B cell (primary cell): ENCODE measurements around the gene FAM177A1. TPM values are rescaled to one million over a fixed set of nuclear protein-coding genes. Genes with fewer than 3 reads are reported as not detected.

Source experiments
- ATAC-seq: fragments of 200-7000 bp; cut with Tn5 transposase; one replicate; pipeline ENCODE4 v1.10.0; 2021; ENCODE audit warnings: low read depth, mild to moderate bottlenecking, moderate number of reproducible peaks, moderate library complexity
- CTCF ChIA-PET: fragments of 350-600 bp; sonication (Branson Sonifier 250); formaldehyde crosslinking; loops from one replicate; lab custom pipeline; 2021; ENCODE audit warnings: antibody characterized with exemption, inconsistent platforms; lab: Charles Lee
- POLR2A ChIA-PET: fragments of 350-600 bp; sonication (Branson Sonifier 250); formaldehyde crosslinking; loops from one replicate; lab custom pipeline; 2021; ENCODE audit warnings: antibody characterized with exemption; lab: Charles Lee
- DNase-seq: peaks from one replicate; pipeline ENCODE4 v3.0.0; 2013
- H2AFZ ChIP-seq: 2 replicates; pipeline ENCODE4 v1.6.1; 2012; ENCODE audit warnings: mild to moderate bottlenecking, low read depth, low read length; ENCODE audit not compliant: insufficient read depth, poor library complexity, severe bottlenecking
- H3K27ac ChIP-seq, 2 donors: 1 replicate in 1 of 2; 2 replicates in 1 of 2; pipeline ENCODE4 v1.5.1; 2012 to 2013; ENCODE audit warnings: low read length in 2 of 2, mild to moderate bottlenecking in 2 of 2, moderate library complexity in 1 of 2
- H3K27me3 ChIP-seq, 4 experiments: fragments of 200-600 bp in 1 of 4; sonication (generic) in 1 of 4; replicated peaks in 1 of 4; 1 replicate in 2 of 4; 2 replicates in 2 of 4; pipeline versions ENCODE4 v1.6.1 to v1.7.0; 2013 to 2016; ENCODE audit warnings: low read length in 3 of 4, mild to moderate bottlenecking in 2 of 4, mixed read lengths in 1 of 4, moderate library complexity in 1 of 4; ENCODE audit not compliant: insufficient read depth in 4 of 4, control insufficient read depth in 3 of 4; ENCODE audit errors: control extremely low read depth in 1 of 4
- H3K36me3 ChIP-seq, 2 experiments: replicated peaks in 1 of 2; 1 replicate in 1 of 2; 2 replicates in 1 of 2; pipeline versions ENCODE4 v1.6.1 to v1.7.1; 2013; ENCODE audit warnings: low read length in 1 of 2; ENCODE audit not compliant: insufficient read depth in 2 of 2, control insufficient read depth in 1 of 2; ENCODE audit errors: control extremely low read depth in 1 of 2, extremely low read depth in 1 of 2
- H3K4me1 ChIP-seq, 2 donors: fragments of 200-600 bp in 1 of 2; sonication (generic) in 1 of 2; 1 replicate in 1 of 2; 2 replicates in 1 of 2; pipeline versions ENCODE4 v1.5.1 to v1.6.1; 2013 to 2017; ENCODE audit warnings: low read length in 2 of 2; ENCODE audit not compliant: control insufficient read depth in 2 of 2, insufficient read depth in 2 of 2
- H3K4me2 ChIP-seq: replicated peaks from 2 replicates; pipeline ENCODE3; 2012; ENCODE audit warnings: mild to moderate bottlenecking, low read depth, low read length; ENCODE audit not compliant: poor library complexity, severe bottlenecking
- H3K4me3 ChIP-seq, 5 experiments: fragments of 200-600 bp in 1 of 5; sonication (generic) in 1 of 5; 1 replicate in 3 of 5; 2 replicates in 2 of 5; pipeline versions ENCODE4 v1.5.1 to v1.7.0; 2011 to 2016; ENCODE audit warnings: low read length in 4 of 5, mild to moderate bottlenecking in 4 of 5, low read depth in 2 of 5, control low read depth in 1 of 5, moderate library complexity in 1 of 5; ENCODE audit not compliant: insufficient read depth in 1 of 5; ENCODE audit errors: control extremely low read depth in 1 of 5, extremely low read depth in 1 of 5
- H3K79me2 ChIP-seq: fragments of 200-600 bp; sonication (generic); one replicate; pipeline ENCODE4 v1.6.0; 2016; ENCODE audit warnings: low read length; ENCODE audit not compliant: control insufficient read depth, insufficient read depth
- H3K9ac ChIP-seq: fragments of 200-600 bp; sonication (generic); 2 replicates; pipeline ENCODE4 v1.6.1; 2017; ENCODE audit warnings: mild to moderate bottlenecking, low read length, moderate library complexity
- H3K9me3 ChIP-seq, 3 donors: one replicate each; pipeline versions ENCODE4 v1.6.1 to v1.7.1; 2013; ENCODE audit warnings: low read length in 2 of 3; ENCODE audit not compliant: control insufficient read depth in 2 of 3, insufficient read depth in 1 of 3; ENCODE audit errors: control extremely low read depth in 1 of 3
- H4K20me1 ChIP-seq: 2 replicates; pipeline ENCODE4 v1.6.0; 2012; ENCODE audit warnings: mild to moderate bottlenecking, low read length; ENCODE audit not compliant: insufficient read depth, control insufficient read depth, poor library complexity, severe bottlenecking
- H3K27ac Mint-ChIP-seq: one replicate; pipeline ENCODE4 v1.8.0; 2021; ENCODE audit warnings: mixed read lengths
- H3K27me3 Mint-ChIP-seq: one replicate; pipeline ENCODE4 v1.8.0; 2021; ENCODE audit warnings: mixed read lengths
- H3K4me1 Mint-ChIP-seq: one replicate; pipeline ENCODE4 v1.8.0; 2021; ENCODE audit warnings: mixed read lengths
- H3K4me3 Mint-ChIP-seq: one replicate; pipeline ENCODE4 v1.8.0; 2021; ENCODE audit warnings: mixed read lengths
- H3K9me3 Mint-ChIP-seq: one replicate; pipeline ENCODE4 v1.8.0; 2022; ENCODE audit warnings: mixed read lengths; ENCODE audit not compliant: insufficient read depth
- CTCF ChIP-seq: fragments of 200-600 bp; IDR thresholded peaks from one replicate; pipeline ENCODE4 v1.8.0; 2022; ENCODE audit warnings: antibody characterized with exemption, mild to moderate bottlenecking
- EZH2 ChIP-seq: IDR thresholded peaks from 2 replicates; pipeline ENCODE4 v1.6.1; 2012; ENCODE audit warnings: borderline replicate concordance, low read depth, mild to moderate bottlenecking, moderate library complexity, low read length; ENCODE audit not compliant: insufficient read depth, poor library complexity, severe bottlenecking
- WGBS: methylation state at CpG from one replicate; pipeline ENCODE4 v1.1.5; 2013; ENCODE audit warnings: missing lambda C conversion rate; ENCODE audit not compliant: insufficient coverage; 5-methylcytosine and 5-hydroxymethylcytosine counted together
- intact Hi-C: fragments of 100-400 bp; cut with micrococcal nuclease; formaldehyde crosslinking; loops from one replicate; pipeline ENCODE4 v1.10.0; 2022
- polyA plus RNA-seq: library from polyadenylated mRNA; depleted of rRNA; stranded (reverse); fragments of >200 nt; gene quantifications from 2 replicates; pipeline ENCODE4 v1.2.3, GENCODE V29; 2012
- total RNA-seq, 2 donors: library from RNA; stranded (reverse); fragments of 120-200 nt in 1 of 2; gene quantifications; 1 replicate in 1 of 2; 2 replicates in 1 of 2; pipeline versions ENCODE4 v1.2.3 to v1.2.4, GENCODE V29; 2013 to 2022

The FAM177A1 gene
- total and polyA plus RNA-seq, 2 donors (not counting 1 experiment from before 2014, with no cell fraction given) = 14.3 to 32.1 TPM

- ChIA-PET CTCF (interaction anchor here (1.2 to 1.7 kb wide), 2 partner anchors 27 to 302 kb away, joined by 3 to 6 read pairs; no protein-coding TSS in a partner anchor), POLR2A (no interaction called here)
- H3K9ac ChIP-seq = no peak overlapping the region
- H3K36me3 ChIP-seq = peaks cover 18 to 62% of the 10 kb centered on the region in 2 experiments
- no peak overlapping the region for H3K4me2 ChIP-seq
- peaks cover 41% of the 10 kb centered on the region for H4K20me1 ChIP-seq
- peaks cover 14% of the 10 kb centered on the region for H3K4me1 Mint-ChIP-seq
- DNase-seq (no peak), ATAC-seq (no peak)
- TF ChIP-seq CTCF (no peak), EZH2 (no peak)
- peaks cover 0 to 4% (median 1%) of the 10 kb centered on the region in 3 donors for H3K9me3 ChIP-seq
- H3K4me1 ChIP-seq = no peaks in the 10 kb centered on the region
- H2AFZ ChIP-seq = no peak overlapping the region
- whole genome bisulfite sequencing = 92% methylated on average over 2 of the region's 4 CpGs
- H3K27ac Mint-ChIP-seq = no peak overlapping the region
- no peaks in the 10 kb centered on the region for H3K27me3 Mint-ChIP-seq
- peaks cover 38% of the 10 kb centered on the region for H3K79me2 ChIP-seq
- no peak overlapping the region for H3K27ac ChIP-seq
- intact Hi-C loops = no loop called here
- H3K27me3 ChIP-seq = no peaks in the 10 kb centered on the region
- H3K4me3 Mint-ChIP-seq = no peak overlapping the region
- H3K4me3 ChIP-seq = no peak overlapping the region
- H3K9me3 Mint-ChIP-seq = peaks cover 2% of the 10 kb centered on the region
Observed at GRCh38 chr14:35113308-35113950, 67.4 kb downstream of the FAM177A1 start.

- Mint-ChIP-seq H3K4me1 (peaks cover 18% of the 10 kb centered on the region), H3K9me3 (peaks cover 2% of the 10 kb centered on the region), H3K4me3 (no peak overlapping the region), H3K27me3 (no peaks in the 10 kb centered on the region), H3K27ac (no peak overlapping the region)
- Histone ChIP-seq H3K4me3 (no peak overlapping the region), H3K9ac (no peak overlapping the region), H3K9me3 (peaks cover 0 to 4% (median 1%) of the 10 kb centered on the region in 3 donors), H3K36me3 (peaks cover 18 to 62% of the 10 kb centered on the region in 2 experiments), H2AFZ (no peak overlapping the region), H3K27me3 (no peaks in the 10 kb centered on the region), H3K79me2 (peaks cover 44% of the 10 kb centered on the region), H4K20me1 (peaks cover 41% of the 10 kb centered on the region), H3K4me2 (no peak overlapping the region), H3K4me1 (no peaks in the 10 kb centered on the region), H3K27ac (no peak overlapping the region)
- intact Hi-C loops = no loop called here
- no peak for DNase-seq
- CTCF ChIA-PET = interaction anchor here (1.2 to 1.7 kb wide), 2 partner anchors 27 to 301 kb away, joined by 3 to 6 read pairs; no protein-coding TSS in a partner anchor
- POLR2A ChIA-PET = no interaction called here
- WGBS = no CpG with 5 or more reads among the region's 2 CpGs
- ATAC-seq = no peak
- TF ChIP-seq CTCF (no peak), EZH2 (no peak)
Observed at GRCh38 chr14:35114036-35114435, 68.0 kb downstream of the FAM177A1 start.
